T-helper 2 cell treated with Interferon-gamma antibody and Interleukin-4, amounts not matched to agents 5 μg/mL and 100 μg/mL, for 36 hours (primary cell): Measurements from ENCODE around the gene KIF5C.

Experiments used
- DNase-seq: peaks from one replicate; pipeline ENCODE4 v3.0.0; 2021; ENCODE audit warnings: low spot score
- H3K27ac Mint-ChIP-seq: one replicate; pipeline ENCODE4 v1.8.0; 2021; ENCODE audit warnings: mild to moderate bottlenecking, mixed read lengths
- H3K27me3 Mint-ChIP-seq: one replicate; pipeline ENCODE4 v1.8.0; 2021; ENCODE audit warnings: low read depth, mixed read lengths
- H3K36me3 Mint-ChIP-seq: one replicate; pipeline ENCODE4 v1.8.0; 2021; ENCODE audit warnings: low read depth, mixed read lengths
- H3K4me1 Mint-ChIP-seq: one replicate; pipeline ENCODE4 v1.8.0; 2021; ENCODE audit warnings: low read depth, mixed read lengths
- H3K4me3 Mint-ChIP-seq: one replicate; pipeline ENCODE4 v1.8.0; 2022; ENCODE audit warnings: mild to moderate bottlenecking, moderate library complexity, mixed read lengths
- H3K9me3 Mint-ChIP-seq: one replicate; pipeline ENCODE4 v1.8.0; 2021; ENCODE audit warnings: mixed read lengths

The KIF5C gene

DNA sequence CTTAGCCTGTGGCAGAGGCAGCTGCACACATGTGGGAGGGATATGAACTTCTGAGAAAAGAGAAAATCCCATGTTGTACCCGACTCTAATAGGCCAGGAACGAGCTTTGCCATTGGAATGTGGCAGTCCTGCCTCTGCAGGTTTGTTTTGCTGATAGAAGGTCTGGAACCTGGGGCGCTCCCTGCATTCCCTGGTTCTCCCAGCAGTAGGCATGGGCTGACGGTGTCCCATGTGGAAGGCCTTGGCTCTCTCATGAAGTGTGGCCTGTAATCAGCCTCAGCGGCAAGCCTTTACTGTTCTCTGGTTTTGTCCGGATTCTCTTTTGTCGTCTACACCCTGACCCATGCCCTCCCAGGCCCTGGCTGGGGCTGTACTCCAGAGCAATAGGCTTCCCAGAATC is 72.3 kb downstream of the KIF5C start:
- no peak overlapping the region for H3K27ac Mint-ChIP-seq
- H3K27me3 Mint-ChIP-seq = no peaks in the 10 kb centered on the region
- H3K9me3 Mint-ChIP-seq = no peaks in the 10 kb centered on the region
- H3K4me1 Mint-ChIP-seq = no peaks in the 10 kb centered on the region
- DNase-seq = no peak
- no peak overlapping the region for H3K4me3 Mint-ChIP-seq
- H3K36me3 Mint-ChIP-seq = peaks cover 8% of the 10 kb centered on the region

- no peaks in the 10 kb centered on the region for H3K4me1 Mint-ChIP-seq
- no peaks in the 10 kb centered on the region for H3K27me3 Mint-ChIP-seq
- H3K27ac Mint-ChIP-seq = no peak overlapping the region
- DNase-seq = no peak
- no peaks in the 10 kb centered on the region for H3K9me3 Mint-ChIP-seq
- H3K4me3 Mint-ChIP-seq = no peak overlapping the region
- H3K36me3 Mint-ChIP-seq = peaks cover 8% of the 10 kb centered on the region
Observed at GRCh38 chr2:148948868-148949267, 73.8 kb downstream of the KIF5C start.

DNA sequence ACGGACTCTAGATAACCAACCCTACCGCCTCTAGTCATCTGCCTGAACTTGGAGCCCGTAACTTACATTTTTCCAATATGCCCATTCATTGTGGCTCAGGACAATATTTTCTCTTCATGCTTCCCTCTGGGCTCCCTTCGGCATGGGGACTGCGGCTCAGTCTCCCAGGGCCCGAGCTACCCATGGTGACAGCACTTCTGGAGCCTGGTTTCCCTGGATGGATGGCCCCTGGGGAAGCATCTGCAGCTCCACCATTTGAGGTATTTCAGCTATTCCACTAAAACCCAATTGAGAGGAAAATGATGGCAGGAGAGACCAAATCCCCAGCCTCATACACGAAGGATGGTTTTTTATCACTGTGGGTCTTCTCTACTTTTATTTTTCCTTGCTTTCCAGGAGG is 74.3 kb downstream of the KIF5C start:
- Mint-ChIP-seq H3K4me1 (no peaks in the 10 kb centered on the region), H3K27me3 (no peaks in the 10 kb centered on the region), H3K4me3 (no peak overlapping the region), H3K36me3 (peaks cover 8% of the 10 kb centered on the region), H3K27ac (no peak overlapping the region), H3K9me3 (no peaks in the 10 kb centered on the region)
- DNase-seq = no peak

GRCh38 chr2:148952621-148953020 is 77.6 kb downstream of the KIF5C start:
- H3K9me3 Mint-ChIP-seq = no peaks in the 10 kb centered on the region
- peaks cover 2% of the 10 kb centered on the region for H3K4me1 Mint-ChIP-seq
- peaks cover 8% of the 10 kb centered on the region for H3K36me3 Mint-ChIP-seq
- no peak for DNase-seq
- H3K27ac Mint-ChIP-seq = no peak overlapping the region
- H3K27me3 Mint-ChIP-seq = no peaks in the 10 kb centered on the region
- H3K4me3 Mint-ChIP-seq = no peak overlapping the region

- Mint-ChIP-seq H3K27ac (no peak overlapping the region), H3K27me3 (no peaks in the 10 kb centered on the region), H3K36me3 (peaks cover 8% of the 10 kb centered on the region), H3K4me3 (no peak overlapping the region), H3K4me1 (peaks cover 2% of the 10 kb centered on the region), H3K9me3 (no peaks in the 10 kb centered on the region)
- no peak for DNase-seq
Observed at GRCh38 chr2:148953426-148953825, 78.4 kb downstream of the KIF5C start.

GRCh38 chr2:148954536-148954935 is 79.5 kb downstream of the KIF5C start:
- no peak for DNase-seq
- no peak overlapping the region for H3K27ac Mint-ChIP-seq
- H3K36me3 Mint-ChIP-seq = peaks cover 9% of the 10 kb centered on the region
- H3K4me1 Mint-ChIP-seq = peaks cover 2% of the 10 kb centered on the region
- H3K4me3 Mint-ChIP-seq = no peak overlapping the region
- no peaks in the 10 kb centered on the region for H3K9me3 Mint-ChIP-seq
- H3K27me3 Mint-ChIP-seq = no peaks in the 10 kb centered on the region

DNA sequence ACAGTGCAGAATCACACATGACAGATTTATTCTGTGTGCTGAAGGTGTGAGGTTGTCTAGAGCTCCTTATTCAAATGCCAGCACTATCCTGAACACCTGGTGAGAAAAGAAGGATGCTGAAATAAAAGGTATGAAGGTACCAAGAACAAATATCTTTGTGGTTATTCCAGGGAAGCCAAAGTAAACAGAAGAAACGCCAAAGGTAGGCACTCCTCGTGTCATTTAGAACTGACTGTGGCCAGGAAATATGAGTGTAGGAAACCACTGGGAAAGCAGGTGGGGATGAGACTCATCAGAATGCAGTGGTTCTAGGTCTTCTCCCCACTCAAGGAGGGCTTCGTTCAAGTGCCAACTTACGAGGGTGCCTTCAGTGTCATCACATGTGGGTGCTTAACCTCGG is 80.8 kb downstream of the KIF5C start:
- peaks cover 2% of the 10 kb centered on the region for H3K4me1 Mint-ChIP-seq
- peaks cover 5% of the 10 kb centered on the region for H3K36me3 Mint-ChIP-seq
- H3K4me3 Mint-ChIP-seq = no peak overlapping the region
- H3K9me3 Mint-ChIP-seq = no peaks in the 10 kb centered on the region
- DNase-seq = no peak
- H3K27me3 Mint-ChIP-seq = no peaks in the 10 kb centered on the region
- H3K27ac Mint-ChIP-seq = no peak overlapping the region

DNA sequence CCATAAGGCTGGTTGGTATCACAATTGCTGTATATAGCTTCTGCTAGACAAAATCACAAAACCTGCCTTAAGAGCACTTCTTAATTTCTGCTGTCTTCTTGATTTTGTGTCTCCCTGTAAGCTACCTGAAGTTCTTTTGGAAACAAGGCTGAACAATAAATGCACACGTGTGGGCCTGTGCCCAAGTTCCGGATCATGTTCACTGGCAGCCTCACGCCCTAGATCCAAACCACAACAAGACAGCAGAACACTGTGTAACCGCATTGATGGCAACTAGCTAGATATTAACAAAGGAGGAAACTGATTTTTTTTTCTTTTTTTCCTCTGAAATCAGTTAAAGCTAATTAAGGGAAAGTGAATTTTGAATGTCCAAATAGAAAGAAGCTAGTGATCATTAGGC is 82.0 kb downstream of the KIF5C start:
- no peak overlapping the region for H3K4me3 Mint-ChIP-seq
- peaks cover 2% of the 10 kb centered on the region for H3K4me1 Mint-ChIP-seq
- H3K27ac Mint-ChIP-seq = no peak overlapping the region
- no peak for DNase-seq
- no peaks in the 10 kb centered on the region for H3K27me3 Mint-ChIP-seq
- H3K9me3 Mint-ChIP-seq = no peaks in the 10 kb centered on the region
- H3K36me3 Mint-ChIP-seq = peaks cover 9% of the 10 kb centered on the region

DNA sequence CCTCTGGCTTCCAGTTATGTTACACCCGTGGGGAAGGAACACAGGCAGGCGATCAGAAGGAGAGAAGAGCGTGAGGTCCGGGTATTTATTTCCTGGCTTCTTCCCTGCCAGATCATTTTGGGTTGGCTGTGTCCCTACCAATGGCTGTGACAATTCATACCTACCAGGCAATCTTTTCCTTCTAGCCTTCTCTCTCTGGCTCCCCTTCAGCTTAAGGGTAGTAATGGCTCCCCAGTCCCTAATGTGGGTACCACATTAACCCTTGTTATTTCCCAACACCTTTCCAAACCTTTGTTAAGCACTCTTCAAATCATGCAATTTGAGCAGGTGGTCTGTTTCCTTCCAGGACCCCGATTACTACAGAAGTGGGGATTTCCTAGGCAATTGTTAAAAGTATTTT is 84.7 kb downstream of the KIF5C start:
- Mint-ChIP-seq H3K27me3 (no peaks in the 10 kb centered on the region), H3K9me3 (no peaks in the 10 kb centered on the region), H3K4me3 (no peak overlapping the region), H3K4me1 (peaks cover 2% of the 10 kb centered on the region), H3K27ac (no peak overlapping the region), H3K36me3 (peaks cover 13% of the 10 kb centered on the region)
- no peak for DNase-seq

- Mint-ChIP-seq H3K4me3 (no peak overlapping the region), H3K9me3 (no peaks in the 10 kb centered on the region), H3K4me1 (peaks cover 2% of the 10 kb centered on the region), H3K27me3 (no peaks in the 10 kb centered on the region), H3K36me3 (peaks cover 13% of the 10 kb centered on the region), H3K27ac (no peak overlapping the region)
- DNase-seq = no peak
Observed at GRCh38 chr2:148960483-148960882, 85.5 kb downstream of the KIF5C start.

DNA sequence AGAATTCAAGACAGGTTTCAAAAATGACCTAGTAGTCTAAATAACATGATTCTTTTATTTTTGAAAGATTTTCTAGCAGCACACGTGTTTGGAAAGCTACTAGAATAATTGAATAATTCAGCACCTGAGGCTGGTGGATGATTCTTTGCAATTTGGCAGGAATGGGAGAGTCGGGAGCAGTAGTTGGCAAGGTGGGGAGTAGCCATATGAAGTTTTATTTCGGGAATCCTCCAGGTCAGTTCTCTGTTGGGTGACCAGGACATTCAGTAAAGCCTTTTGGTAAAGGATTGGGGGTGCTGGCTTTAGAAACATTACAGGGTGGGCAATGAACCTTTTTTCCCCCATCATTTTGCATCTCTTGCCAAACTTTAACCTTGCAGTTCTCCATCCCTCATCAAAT is 88.4 kb downstream of the KIF5C start:
- Mint-ChIP-seq H3K27me3 (no peaks in the 10 kb centered on the region), H3K27ac (no peak overlapping the region)

DNA sequence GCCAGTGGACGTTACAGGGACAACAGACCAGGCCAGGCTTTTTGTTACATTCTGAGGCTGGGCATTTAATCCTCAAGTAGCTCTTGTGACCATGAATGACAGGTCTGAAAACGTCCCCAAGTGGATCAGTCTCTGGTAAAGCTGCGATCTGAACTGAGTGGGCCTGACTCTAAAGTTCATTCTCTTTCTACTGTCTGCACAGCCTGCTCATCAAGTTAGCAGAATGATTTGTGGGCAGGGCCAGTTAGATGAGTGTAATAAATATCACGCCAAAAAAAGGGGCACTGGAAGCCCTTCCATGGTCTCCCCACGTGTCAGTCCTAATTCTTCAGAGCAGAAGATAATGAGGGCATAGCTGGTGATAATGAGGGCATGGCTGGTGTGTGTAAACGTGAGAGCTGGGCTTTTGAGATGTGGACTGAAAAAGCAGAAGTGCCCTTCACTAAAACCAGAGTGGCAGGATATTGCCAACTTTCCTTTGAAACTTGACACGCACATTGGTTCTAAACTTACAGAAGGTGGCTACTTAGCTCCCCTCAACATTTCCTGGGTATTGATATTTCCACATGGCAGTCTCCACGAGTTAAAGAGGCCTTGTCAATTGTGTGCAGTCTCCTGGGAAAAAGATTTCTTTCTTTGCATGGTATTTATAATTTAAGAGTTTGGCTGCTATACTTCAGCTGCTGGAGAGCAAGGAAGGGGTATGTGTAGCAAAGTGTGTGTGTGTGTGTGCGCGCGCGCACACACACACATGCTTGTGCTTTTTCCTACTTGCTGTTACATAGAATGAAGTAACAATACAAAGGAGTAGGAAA is 90.8 kb downstream of the KIF5C start:
- Mint-ChIP-seq H3K27ac (no peak overlapping the region), H3K4me1 (peaks cover 8% of the 10 kb centered on the region)
- DNase-seq = no peak

More for the DNA sequence above, 88.4 kb downstream of the KIF5C start:
- peaks cover 13% of the 10 kb centered on the region for H3K36me3 Mint-ChIP-seq
- DNase-seq = no peak
- H3K4me1 Mint-ChIP-seq = peaks cover 2% of the 10 kb centered on the region
- no peak overlapping the region for H3K4me3 Mint-ChIP-seq
- no peaks in the 10 kb centered on the region for H3K9me3 Mint-ChIP-seq

GRCh38 chr2:148966438-148966758 is 91.4 kb downstream of the KIF5C start:
- H3K4me3 Mint-ChIP-seq = no peak overlapping the region
- no peaks in the 10 kb centered on the region for H3K27me3 Mint-ChIP-seq
- H3K27ac Mint-ChIP-seq = no peak overlapping the region
- H3K36me3 Mint-ChIP-seq = peaks cover 10% of the 10 kb centered on the region
- H3K9me3 Mint-ChIP-seq = no peaks in the 10 kb centered on the region
- H3K4me1 Mint-ChIP-seq = peaks cover 14% of the 10 kb centered on the region
- no peak for DNase-seq

More for the DNA sequence above, 90.8 kb downstream of the KIF5C start:
- H3K9me3 Mint-ChIP-seq = no peaks in the 10 kb centered on the region
- H3K4me3 Mint-ChIP-seq = no peak overlapping the region
- peaks cover 10% of the 10 kb centered on the region for H3K36me3 Mint-ChIP-seq
- H3K27me3 Mint-ChIP-seq = no peaks in the 10 kb centered on the region

DNA sequence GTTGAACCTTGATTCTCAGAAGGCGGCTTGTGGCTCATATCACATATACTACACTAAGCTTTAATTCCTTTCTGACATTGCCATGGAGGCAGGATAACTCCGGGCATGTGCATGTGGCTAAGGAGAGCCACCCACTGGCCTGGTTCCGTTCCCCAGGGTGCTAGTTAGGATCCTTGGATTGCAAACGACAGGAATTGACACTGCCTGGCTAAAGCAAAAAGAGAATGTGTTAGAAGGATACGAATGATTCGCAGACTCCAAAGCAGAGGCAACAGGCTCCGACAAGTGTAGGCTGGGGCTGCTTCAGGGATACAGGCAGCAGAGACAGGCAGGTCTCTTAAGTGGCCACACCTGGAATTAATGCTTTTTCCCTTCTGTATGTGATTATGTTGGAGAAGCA is 92.0 kb downstream of the KIF5C start:
- Mint-ChIP-seq H3K27me3 (no peaks in the 10 kb centered on the region), H3K4me1 (peaks cover 17% of the 10 kb centered on the region), H3K36me3 (peaks cover 4% of the 10 kb centered on the region), H3K27ac (no peak overlapping the region), H3K9me3 (no peaks in the 10 kb centered on the region), H3K4me3 (no peak overlapping the region)
- DNase-seq = no peak

DNA sequence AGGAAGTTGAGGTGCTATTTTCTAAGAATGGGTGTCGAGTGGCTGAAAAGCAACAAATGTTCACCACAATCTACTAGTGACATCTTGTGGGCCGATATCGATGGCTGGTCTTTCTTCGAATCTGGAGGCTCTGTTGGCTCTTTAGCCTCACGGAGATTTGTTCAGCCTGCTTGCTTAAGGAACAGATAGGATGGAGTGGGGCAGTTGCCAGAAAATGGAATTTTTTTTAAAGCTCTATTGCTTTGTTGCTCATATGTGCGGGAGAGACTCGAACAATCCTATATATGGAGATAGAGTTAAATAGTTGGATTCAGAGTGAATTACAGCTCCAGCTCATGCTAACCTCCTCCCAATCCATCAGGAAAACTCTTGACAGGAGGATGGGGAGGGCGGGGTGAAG is 92.6 kb downstream of the KIF5C start:
- H3K9me3 Mint-ChIP-seq = no peaks in the 10 kb centered on the region
- peaks cover 21% of the 10 kb centered on the region for H3K4me1 Mint-ChIP-seq
- H3K36me3 Mint-ChIP-seq = peaks cover 2% of the 10 kb centered on the region
- H3K4me3 Mint-ChIP-seq = no peak overlapping the region
- no peak overlapping the region for H3K27ac Mint-ChIP-seq
- no peak for DNase-seq
- no peaks in the 10 kb centered on the region for H3K27me3 Mint-ChIP-seq
